HG03432 (cell line): ENCODE data around the gene MAD1L1.

Source experiments
- ATAC-seq: cut with Tn5 transposase; IDR thresholded peaks from one replicate; pipeline ENCODE4 v1.9.1; 2021; ENCODE audit warnings: mild to moderate bottlenecking, moderate library complexity; ENCODE audit not compliant: unreplicated experiment

MAD1L1 gene

DNA sequence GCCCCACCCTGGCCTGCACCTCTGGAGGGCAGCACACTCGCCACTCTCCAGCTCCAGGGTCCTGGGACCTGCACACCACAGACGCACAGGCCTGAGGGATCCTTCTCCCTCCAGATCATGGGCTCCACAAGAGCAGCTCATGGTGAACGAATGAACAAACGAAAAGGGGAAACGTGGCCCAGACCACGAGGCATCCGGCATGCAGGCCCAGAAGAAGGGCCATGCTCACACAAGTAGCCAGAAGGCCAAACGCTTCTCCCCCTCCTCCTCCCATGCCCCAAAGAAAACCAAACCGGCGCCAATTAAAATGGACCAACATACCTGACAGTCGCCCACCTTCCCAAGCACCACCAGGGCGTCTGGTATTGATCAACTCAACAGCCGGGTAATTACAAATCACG lies 30.4 kb downstream of the MAD1L1 start:
- ATAC-seq, result no peak

- ATAC-seq, result no peak
Measured at GRCh38 chr7:2201686-2202360, 30.9 kb downstream of the MAD1L1 start.

DNA sequence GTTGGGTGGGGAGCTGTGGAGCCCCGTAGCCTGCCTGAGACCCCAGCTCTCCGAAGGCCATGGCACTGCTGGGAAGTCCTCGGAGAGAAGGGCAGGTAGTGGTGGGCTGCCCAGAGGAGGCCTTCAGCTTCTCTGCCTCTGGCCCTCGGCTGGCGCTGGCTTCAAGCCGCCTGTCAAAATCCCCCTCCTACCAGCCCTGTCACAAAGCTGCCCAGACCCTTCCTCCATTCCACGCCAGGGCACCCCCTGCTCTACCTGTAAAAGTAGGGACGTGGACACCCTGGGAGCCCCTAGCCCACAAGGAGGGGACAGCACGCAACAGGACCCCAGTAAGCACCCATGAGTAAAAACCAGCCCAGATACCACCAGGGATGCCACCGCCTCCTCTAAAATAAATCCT lies 31.6 kb downstream of the MAD1L1 start:
- ATAC-seq, result no peak

- ATAC-seq, result no peak
Measured at GRCh38 chr7:2200584-2200980, 32.2 kb downstream of the MAD1L1 start.

DNA sequence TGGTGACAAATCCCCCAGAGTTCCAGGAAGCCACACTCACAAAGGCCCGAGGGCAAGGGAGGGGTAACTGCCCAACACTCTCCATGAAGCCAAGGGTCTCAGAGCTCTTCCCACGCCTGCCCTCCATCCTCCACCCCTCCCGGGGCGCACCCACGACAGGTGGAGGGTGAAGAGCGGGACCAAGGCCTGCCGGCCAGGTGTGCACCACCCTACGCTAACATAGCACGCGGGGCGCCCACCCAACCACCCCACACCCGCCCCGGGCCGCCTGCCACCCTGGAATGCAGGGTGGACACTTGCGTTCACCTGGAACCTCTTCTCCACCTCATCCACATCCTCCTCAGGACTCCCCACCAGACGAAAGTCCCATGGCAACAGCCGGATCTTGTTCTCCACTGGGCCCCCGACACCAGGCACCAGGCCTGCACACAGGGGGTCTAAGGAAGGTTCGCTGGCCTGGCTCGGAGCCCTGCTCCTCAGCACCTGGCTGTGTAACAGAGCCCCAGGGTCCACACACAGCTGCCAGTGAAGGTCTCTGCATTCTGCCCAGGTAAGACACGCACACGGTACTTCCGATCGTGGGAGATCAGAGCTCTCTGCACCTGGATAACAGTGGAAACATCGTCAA lies 32.7 kb downstream of the MAD1L1 start:
- no peak for ATAC-seq

DNA sequence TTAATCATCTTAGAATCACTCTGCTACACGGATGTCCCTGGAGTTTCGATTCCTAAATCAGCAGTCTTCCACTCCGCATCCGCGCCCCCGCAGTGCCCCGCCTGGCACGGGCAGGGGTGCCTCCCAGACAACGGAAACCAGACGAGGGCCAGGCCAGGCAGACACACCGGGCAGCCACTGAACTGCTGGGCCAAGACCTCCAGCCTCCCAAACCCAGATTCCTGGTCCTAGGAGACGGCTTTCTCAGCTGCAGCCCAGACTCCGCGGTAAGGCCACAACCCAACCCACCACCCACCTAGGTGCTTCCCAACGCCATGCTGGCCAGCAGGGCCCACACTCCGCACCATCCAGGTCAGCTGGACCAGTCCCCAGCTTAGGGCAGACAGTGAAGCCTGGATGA lies 33.2 kb downstream of the MAD1L1 start:
- no peak for ATAC-seq

GRCh38 chr7:2198760-2199159 lies 34.0 kb downstream of the MAD1L1 start:
- ATAC-seq, result no peak

DNA sequence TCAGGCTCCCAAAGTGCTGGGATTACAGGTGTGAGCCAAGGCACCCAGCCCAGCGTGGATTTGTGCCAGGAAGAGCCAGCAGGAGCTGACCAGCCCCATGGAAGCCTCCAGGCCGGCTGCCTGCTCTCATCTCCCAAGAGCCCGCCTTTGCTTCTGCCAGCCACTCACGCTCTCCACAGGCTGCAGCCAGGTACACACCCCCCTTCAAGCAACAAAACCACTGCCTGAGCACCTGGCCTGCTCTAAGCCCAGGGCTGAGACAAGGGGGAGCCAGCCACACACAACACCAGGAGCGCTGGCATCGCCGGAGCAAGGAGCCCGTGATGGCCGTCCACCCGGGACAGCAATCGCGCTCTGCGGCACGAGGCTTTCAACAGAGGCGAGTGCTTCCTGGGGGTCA lies 34.5 kb downstream of the MAD1L1 start:
- ATAC-seq, result no peak

GRCh38 chr7:2197436-2198155 lies 35.1 kb downstream of the MAD1L1 start:
- no peak for ATAC-seq

DNA sequence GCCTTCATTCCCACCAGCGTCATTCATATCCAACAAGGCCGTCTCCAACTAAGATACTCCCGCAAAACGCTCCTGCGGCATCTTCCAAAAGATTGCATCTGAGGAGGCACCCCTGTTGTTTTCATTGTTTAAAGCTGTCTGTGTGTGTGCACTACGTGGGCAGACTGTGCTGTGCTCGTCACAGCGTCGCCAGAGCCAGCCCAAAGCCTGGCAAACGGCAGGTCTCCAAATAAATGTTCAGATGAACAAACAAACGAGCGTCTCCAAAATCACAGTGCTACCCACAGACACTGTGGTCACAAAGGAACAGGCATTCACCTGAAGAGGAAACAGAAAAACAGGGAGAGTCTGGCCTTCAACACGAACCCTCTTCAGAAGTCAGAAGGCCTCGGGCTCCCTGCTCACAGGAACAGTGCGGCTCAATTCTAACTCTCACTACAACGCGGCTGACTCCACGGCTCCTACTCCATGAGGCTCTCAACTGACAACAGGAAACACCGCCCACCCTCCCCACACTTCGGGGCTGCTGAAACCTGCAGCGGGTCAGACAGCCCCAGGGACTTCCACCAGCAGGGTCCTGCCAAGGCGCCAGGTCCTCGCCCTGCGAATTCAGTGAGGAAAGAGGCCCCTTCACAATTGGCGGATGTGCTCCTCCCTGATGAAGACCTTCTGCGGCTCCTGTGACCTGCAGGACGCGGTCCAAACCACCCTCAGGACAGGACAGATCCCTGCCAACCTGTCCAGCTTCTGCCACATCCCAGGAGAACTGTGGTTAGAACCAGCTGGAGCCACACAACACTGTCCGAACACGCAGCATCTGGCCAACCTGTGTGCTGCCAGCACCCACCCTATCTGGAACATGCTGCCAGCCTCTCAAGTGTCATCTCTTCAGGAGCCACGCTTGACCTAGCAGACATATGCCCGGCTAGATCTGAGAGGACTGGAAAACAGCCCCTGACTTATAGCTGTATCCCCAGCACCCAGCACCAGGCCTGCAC lies 36.1 kb downstream of the MAD1L1 start:
- no peak for ATAC-seq

GRCh38 chr7:2195400-2196246 lies 37.1 kb downstream of the MAD1L1 start:
- ATAC-seq, result no peak

DNA sequence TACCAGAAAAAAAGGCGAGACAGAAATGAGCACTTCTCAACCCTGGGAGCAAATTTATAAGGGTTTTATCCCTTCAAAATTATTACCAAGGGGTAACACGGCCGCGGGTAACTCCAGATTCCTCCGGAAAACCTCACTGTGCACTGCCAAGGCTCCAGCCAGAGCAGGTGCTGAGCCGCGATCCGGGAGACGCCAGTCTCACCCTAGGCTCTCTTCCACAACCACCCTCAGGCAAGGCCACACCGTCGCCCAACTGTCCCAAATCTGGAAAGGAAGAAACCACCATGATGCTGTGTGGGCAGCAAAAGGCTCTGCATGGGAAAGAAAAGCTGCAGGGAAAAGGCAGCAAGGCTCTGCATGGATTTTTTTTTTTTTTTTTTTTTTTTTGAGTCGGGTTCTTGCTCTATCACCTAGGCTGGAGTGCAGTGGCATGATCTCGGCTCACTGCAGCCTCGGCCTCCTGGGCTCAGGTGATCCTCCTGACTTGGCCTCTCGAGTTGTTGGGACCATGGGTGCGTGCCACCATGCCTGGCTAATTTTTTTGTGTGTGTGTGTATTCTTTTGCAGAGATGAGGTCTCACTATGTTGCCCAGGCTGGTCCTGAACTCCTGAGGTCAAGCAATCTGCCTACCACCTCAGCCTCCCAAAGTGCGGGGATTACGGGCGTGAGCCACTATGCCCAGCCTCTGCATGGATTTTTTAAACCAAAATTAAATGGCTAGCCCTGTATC lies 39.0 kb downstream of the MAD1L1 start:
- no peak for ATAC-seq

GRCh38 chr7:2192831-2193534 lies 39.8 kb downstream of the MAD1L1 start:
- ATAC-seq, result no peak

- no peak for ATAC-seq
Measured at GRCh38 chr7:2191016-2191415, 41.7 kb downstream of the MAD1L1 start.

DNA sequence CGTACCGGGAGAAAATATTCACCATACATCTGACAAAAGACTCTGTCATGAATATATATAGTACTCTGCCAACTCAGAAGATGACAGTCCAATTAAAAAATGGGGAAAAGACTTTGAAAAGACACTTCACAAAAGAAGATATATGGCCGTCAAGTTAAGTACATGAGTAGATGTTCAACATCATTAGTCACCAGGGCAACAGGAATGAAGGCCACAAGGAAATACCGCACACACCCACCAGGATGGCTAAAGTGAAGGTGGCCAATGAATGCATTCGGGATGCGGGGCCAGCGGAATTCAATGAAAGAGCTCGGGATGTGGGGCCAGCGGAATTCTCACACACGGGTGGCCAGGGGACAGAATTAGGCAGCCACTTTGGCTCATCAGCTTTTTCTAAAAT lies 42.2 kb downstream of the MAD1L1 start:
- ATAC-seq, result no peak

GRCh38 chr7:2186166-2186565 lies 46.6 kb downstream of the MAD1L1 start:
- no peak for ATAC-seq

GRCh38 chr7:2185715-2186114 lies 47.0 kb downstream of the MAD1L1 start:
- ATAC-seq, result no peak

- ATAC-seq, result no peak
Measured at GRCh38 chr7:2182461-2182860, 50.3 kb downstream of the MAD1L1 start.
